Left renal cortex interstitium (tissue), 4 donors: ENCODE results near the gene CAMTA1. TPM values are rescaled to one million over a fixed set of nuclear protein-coding genes. Genes with fewer than 3 reads are reported as not detected.
"Not testable (repeated sequence)": the region's sequence is repeated elsewhere in the genome, so short reads cannot be mapped to it uniquely, and the experiment has no call there.

ENCODE experiments used
- DNase-seq, 4 donors: peaks; one replicate each; pipeline ENCODE4 v3.0.0-alpha.2; 2013; ENCODE audit warnings: low read depth in 4 of 4, low spot score in 2 of 4, missing footprints in 1 of 4
- polyA plus RNA-seq, 4 donors: library from polyadenylated mRNA; unstranded; fragments of 120-200 nt; gene quantifications; one replicate each; pipeline ENCODE4 v1.2.1, GENCODE V29; 2013; ENCODE audit not compliant: insufficient read length in 4 of 4

CAMTA1 gene
- polyA plus RNA-seq, 4 donors: 76.8 to 91.3 (median 85.3) TPM

- not testable (repeated sequence) for DNase-seq
Measured at GRCh38 chr1:6845786-6846185, 60.5 kb downstream of the CAMTA1 start.

- no peak for DNase-seq
Measured at GRCh38 chr1:6848816-6849215, 63.6 kb downstream of the CAMTA1 start.

GRCh38 chr1:6850537-6850936 lies 65.3 kb downstream of the CAMTA1 start:
- no peak for DNase-seq

- no peak for DNase-seq
Measured at GRCh38 chr1:6852136-6852890, 67.1 kb downstream of the CAMTA1 start.

- no peak for DNase-seq
Measured at GRCh38 chr1:6854166-6854565, 68.9 kb downstream of the CAMTA1 start.

GRCh38 chr1:6857831-6858230 lies 72.6 kb downstream of the CAMTA1 start:
- DNase-seq: no peak

GRCh38 chr1:6858596-6858995 lies 73.3 kb downstream of the CAMTA1 start:
- no peak for DNase-seq

- no peak for DNase-seq
Measured at GRCh38 chr1:6859415-6860343, 74.4 kb downstream of the CAMTA1 start.

GRCh38 chr1:6860401-6860800 lies 75.1 kb downstream of the CAMTA1 start:
- DNase-seq: no peak

- DNase-seq: no peak
Measured at GRCh38 chr1:6861075-6861724, 75.9 kb downstream of the CAMTA1 start.

GRCh38 chr1:6862906-6863305 lies 77.7 kb downstream of the CAMTA1 start:
- no peak for DNase-seq

- DNase-seq: no peak
Measured at GRCh38 chr1:6864166-6864565, 78.9 kb downstream of the CAMTA1 start.

- no peak for DNase-seq
Measured at GRCh38 chr1:6866825-6867224, 81.6 kb downstream of the CAMTA1 start.

GRCh38 chr1:6867321-6867720 lies 82.1 kb downstream of the CAMTA1 start:
- DNase-seq: no peak

- DNase-seq: no peak
Measured at GRCh38 chr1:6867729-6868659, 82.7 kb downstream of the CAMTA1 start.

GRCh38 chr1:6868660-6869380 lies 83.6 kb downstream of the CAMTA1 start:
- DNase-seq: no peak

- DNase-seq: no peak
Measured at GRCh38 chr1:6869545-6869944, 84.3 kb downstream of the CAMTA1 start.

GRCh38 chr1:6870086-6870485 lies 84.8 kb downstream of the CAMTA1 start:
- DNase-seq: no peak

GRCh38 chr1:6870571-6870970 lies 85.3 kb downstream of the CAMTA1 start:
- no peak for DNase-seq
